Smooth muscle cell (in vitro differentiated cells): Measurements from ENCODE around the gene SRPK3. TPM values are rescaled to one million over a fixed set of nuclear protein-coding genes. Genes with fewer than 3 reads are reported as not detected.

Experiments
- DNase-seq: peaks from one replicate; lab custom pipeline; 2025; ENCODE audit not compliant: unreplicated experiment; lab: John Stamatoyannopoulos, UW
- H2AFZ ChIP-seq: fragments of 200-600 bp; sonication (generic); 2 replicates; pipeline ENCODE4 v1.6.0; 2016; ENCODE audit warnings: antibody characterized with exemption, low read depth, mild to moderate bottlenecking
- H3F3A ChIP-seq: fragments of 200-600 bp; sonication (generic); 2 replicates; pipeline ENCODE4 v1.6.0; 2017; ENCODE audit warnings: antibody characterized with exemption, low read depth
- H3K27ac ChIP-seq: fragments of 200-600 bp; sonication (generic); 2 replicates; pipeline ENCODE4 v1.5.1; 2016; ENCODE audit warnings: low read depth, mild to moderate bottlenecking
- H3K27me3 ChIP-seq: fragments of 200-600 bp; sonication (generic); 2 replicates; pipeline ENCODE4 v1.6.1; 2016; ENCODE audit warnings: low read depth, mild to moderate bottlenecking
- H3K36me3 ChIP-seq: fragments of 200-600 bp; sonication (generic); 2 replicates; pipeline ENCODE4 v1.5.1; 2016; ENCODE audit warnings: low read depth
- H3K4me1 ChIP-seq: fragments of 200-600 bp; sonication (generic); 2 replicates; pipeline ENCODE4 v1.5.1; 2016; ENCODE audit warnings: low read depth
- H3K4me2 ChIP-seq: fragments of 200-600 bp; sonication (generic); 2 replicates; pipeline ENCODE4 v1.6.0; 2016; ENCODE audit warnings: mild to moderate bottlenecking
- H3K4me3 ChIP-seq: fragments of 200-600 bp; sonication (generic); 2 replicates; pipeline ENCODE4 v1.5.1; 2016; ENCODE audit warnings: mild to moderate bottlenecking
- H3K79me2 ChIP-seq: fragments of 200-600 bp; sonication (generic); 2 replicates; pipeline ENCODE4 v1.6.0; 2016; ENCODE audit warnings: low read depth, mild to moderate bottlenecking
- H3K9ac ChIP-seq: fragments of 200-600 bp; sonication (generic); 2 replicates; pipeline ENCODE4 v1.6.0; 2016; ENCODE audit warnings: low read depth
- H3K9me3 ChIP-seq: fragments of 200-600 bp; sonication (generic); replicated peaks from 2 replicates; pipeline ENCODE4 v1.5.1; 2016; ENCODE audit warnings: low read depth
- H4K20me1 ChIP-seq: fragments of 200-600 bp; sonication (generic); 2 replicates; pipeline ENCODE4 v1.6.0; 2016; ENCODE audit warnings: low read depth
- WGBS: methylation state at CpG from one replicate; pipeline ENCODE4 v1.1.7; 2016; ENCODE audit warnings: low lambda C conversion rate; 5-methylcytosine and 5-hydroxymethylcytosine counted together
- polyA plus RNA-seq: library from polyadenylated mRNA; unstranded; fragments of >200 nt; fragmentation: Nextera tagmentation; extraction: Ambion mirVana; gene quantifications from 2 replicates; pipeline ENCODE4 v1.2.1, GENCODE V29; 2016
- total RNA-seq: library from RNA; depleted of rRNA; stranded (reverse); fragments of >200 nt; gene quantifications from 2 replicates; pipeline ENCODE4 v1.2.3, GENCODE V29; 2014
- TF ChIP-seq, protein P1 (sequence below): fragments of 200-600 bp; sonication (generic); IDR thresholded peaks from 2 replicates; pipeline ENCODE4 v1.5.1; 2017; ENCODE audit warnings: borderline replicate concordance, mild to moderate bottlenecking, antibody characterized with exemption; ENCODE audit not compliant: insufficient read depth, poor library complexity, severe bottlenecking

The SRPK3 gene
- total and polyA plus RNA-seq, 2 experiments from 2014 or later: 0.05 TPM; not detected in 1

DNA sequence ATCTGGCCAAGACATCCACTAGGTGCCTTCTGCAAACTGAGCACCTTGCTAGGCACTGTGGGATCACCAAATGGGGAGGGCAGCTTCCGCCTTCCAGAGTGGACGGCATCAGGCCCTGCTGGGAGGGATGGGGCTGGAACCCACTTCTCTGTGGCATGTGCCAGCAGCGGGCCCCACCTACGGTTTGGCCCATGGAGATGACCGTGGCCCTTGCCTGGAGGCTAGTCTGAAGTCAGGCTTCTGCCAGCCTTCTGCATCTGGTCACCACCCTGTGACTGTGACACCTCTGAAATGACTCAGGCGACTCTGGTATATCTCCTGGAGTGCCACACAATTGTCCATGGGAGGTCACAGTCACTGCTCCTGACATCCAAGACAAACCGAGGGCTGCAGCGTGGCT is 20.8 kb downstream of the SRPK3 start:
- Histone ChIP-seq H3F3A (no peaks in the 10 kb centered on the region), H3K4me2 (no peak overlapping the region), H2AFZ (no peak overlapping the region), H3K27ac (no peak overlapping the region), H3K36me3 (no peaks in the 10 kb centered on the region), H3K9me3 (no peaks in the 10 kb centered on the region), H3K9ac (no peak overlapping the region), H3K4me3 (no peak overlapping the region), H3K27me3 (no peaks in the 10 kb centered on the region), H4K20me1 (no peaks in the 10 kb centered on the region), H3K79me2 (no peaks in the 10 kb centered on the region), H3K4me1 (no peaks in the 10 kb centered on the region)
- no peak for DNase-seq
- 81% methylated on average over 8 of the region's 8 CpGs for WGBS
- TF ChIP-seq, protein P1, sequence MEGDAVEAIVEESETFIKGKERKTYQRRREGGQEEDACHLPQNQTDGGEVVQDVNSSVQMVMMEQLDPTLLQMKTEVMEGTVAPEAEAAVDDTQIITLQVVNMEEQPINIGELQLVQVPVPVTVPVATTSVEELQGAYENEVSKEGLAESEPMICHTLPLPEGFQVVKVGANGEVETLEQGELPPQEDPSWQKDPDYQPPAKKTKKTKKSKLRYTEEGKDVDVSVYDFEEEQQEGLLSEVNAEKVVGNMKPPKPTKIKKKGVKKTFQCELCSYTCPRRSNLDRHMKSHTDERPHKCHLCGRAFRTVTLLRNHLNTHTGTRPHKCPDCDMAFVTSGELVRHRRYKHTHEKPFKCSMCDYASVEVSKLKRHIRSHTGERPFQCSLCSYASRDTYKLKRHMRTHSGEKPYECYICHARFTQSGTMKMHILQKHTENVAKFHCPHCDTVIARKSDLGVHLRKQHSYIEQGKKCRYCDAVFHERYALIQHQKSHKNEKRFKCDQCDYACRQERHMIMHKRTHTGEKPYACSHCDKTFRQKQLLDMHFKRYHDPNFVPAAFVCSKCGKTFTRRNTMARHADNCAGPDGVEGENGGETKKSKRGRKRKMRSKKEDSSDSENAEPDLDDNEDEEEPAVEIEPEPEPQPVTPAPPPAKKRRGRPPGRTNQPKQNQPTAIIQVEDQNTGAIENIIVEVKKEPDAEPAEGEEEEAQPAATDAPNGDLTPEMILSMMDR: no peak

DNA sequence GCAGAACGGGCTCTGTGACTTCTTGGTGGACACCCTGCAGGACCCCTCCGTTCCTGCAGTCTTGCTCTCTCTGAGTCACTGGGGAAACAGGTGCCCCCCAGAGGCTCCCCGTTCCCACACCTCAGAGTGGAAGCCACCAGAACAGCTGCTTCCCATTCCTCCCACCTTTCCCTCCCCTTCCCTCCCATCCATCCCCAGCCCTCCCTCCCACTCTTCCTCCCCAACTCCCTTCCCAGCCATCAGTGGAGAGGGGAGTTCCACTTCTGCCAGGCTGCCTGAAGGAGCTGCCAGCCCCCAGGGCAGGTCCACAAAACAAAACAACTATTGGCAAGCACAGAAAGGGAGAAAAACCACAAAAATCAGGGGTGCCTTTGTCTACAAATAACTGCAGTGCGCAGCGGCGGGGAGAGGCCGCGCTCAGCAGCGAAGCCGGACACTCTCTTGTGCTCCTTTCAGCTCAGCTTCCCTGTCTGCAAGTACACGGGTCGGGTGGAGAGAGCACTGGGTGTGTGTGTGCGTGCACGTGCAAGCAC is 21.7 kb downstream of the SRPK3 start:
- no peak overlapping the region for H3K27ac ChIP-seq
- H3K4me2 ChIP-seq: no peak overlapping the region
- no peak overlapping the region for H3K9ac ChIP-seq
- H3K4me1 ChIP-seq: no peaks in the 10 kb centered on the region
- TF ChIP-seq, protein P1: no peak
- H3K79me2 ChIP-seq: no peaks in the 10 kb centered on the region
- H3K9me3 ChIP-seq: no peaks in the 10 kb centered on the region
- H3F3A ChIP-seq: no peaks in the 10 kb centered on the region
- no peaks in the 10 kb centered on the region for H3K27me3 ChIP-seq
- no peak for DNase-seq
- no peak overlapping the region for H3K4me3 ChIP-seq
- no peaks in the 10 kb centered on the region for H4K20me1 ChIP-seq
- WGBS: 92% methylated on average over 13 of the region's 14 CpGs
- no peak overlapping the region for H2AFZ ChIP-seq
- H3K36me3 ChIP-seq: no peaks in the 10 kb centered on the region

DNA sequence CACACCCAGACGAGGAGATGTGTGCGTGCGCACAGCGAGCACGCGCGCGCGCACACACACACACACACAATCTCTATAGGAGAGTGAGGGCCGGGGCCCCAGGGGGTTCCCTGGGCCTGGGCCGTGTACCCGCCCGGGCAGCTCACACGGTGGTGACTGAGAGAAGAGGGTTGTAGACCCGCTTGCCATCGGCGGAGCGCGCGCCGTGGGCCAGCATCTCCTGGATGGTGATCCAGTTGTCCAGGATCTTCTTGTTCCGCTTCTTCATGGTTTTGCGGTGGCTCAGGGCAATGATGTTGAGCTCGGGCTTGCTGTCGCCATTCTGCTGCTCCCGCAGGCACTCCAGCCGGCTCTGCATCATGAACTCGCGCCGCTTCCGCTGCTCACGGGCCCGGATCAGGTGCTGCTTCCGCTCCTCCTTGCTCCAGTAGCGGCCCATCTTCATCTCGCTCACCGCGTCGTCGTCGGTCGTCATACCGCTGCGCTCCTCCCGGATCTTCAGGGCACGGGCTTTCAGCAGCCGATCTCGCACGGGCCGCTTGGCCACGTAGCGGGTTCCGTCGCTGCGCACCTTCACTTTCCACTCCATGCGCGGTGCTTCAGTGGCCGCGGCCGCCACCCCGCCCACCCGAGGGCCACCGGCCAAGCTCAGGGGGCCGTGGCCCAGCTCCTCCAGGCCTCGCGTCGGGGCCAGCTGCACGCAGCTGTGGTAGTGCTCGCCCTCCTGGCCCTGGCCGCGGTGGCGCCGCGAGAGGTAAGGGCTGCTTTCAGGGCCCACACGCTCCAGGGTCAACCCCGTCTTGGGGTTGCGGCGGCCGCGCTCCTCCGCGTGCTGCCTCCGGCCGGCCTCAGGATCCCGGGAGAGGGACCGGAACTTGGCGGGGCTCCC is 22.6 kb downstream of the SRPK3 start:
- TF ChIP-seq, protein P1: no peak

More for the DNA sequence above, 22.6 kb downstream of the SRPK3 start:
- DNase-seq: no peak
- H3K27ac ChIP-seq: no peak overlapping the region
- no peaks in the 10 kb centered on the region for H3F3A ChIP-seq
- no peaks in the 10 kb centered on the region for H3K79me2 ChIP-seq
- no peaks in the 10 kb centered on the region for H4K20me1 ChIP-seq
- H3K4me2 ChIP-seq: no peak overlapping the region
- H2AFZ ChIP-seq: no peak overlapping the region
- H3K36me3 ChIP-seq: no peaks in the 10 kb centered on the region
- no peak overlapping the region for H3K9ac ChIP-seq
- no peaks in the 10 kb centered on the region for H3K4me1 ChIP-seq
- no peaks in the 10 kb centered on the region for H3K9me3 ChIP-seq
- 95% methylated on average over 87 of the region's 87 CpGs for WGBS
- no peaks in the 10 kb centered on the region for H3K27me3 ChIP-seq
- H3K4me3 ChIP-seq: no peak overlapping the region
